H1 (cell line): Measurements from ENCODE around the gene CBS.
"Not testable (repeated sequence)": the region's sequence is repeated elsewhere in the genome, so short reads cannot be mapped to it uniquely, and the experiment has no call there.

ENCODE experiments used
- EP300 ChIP-seq, 2 experiments: IDR thresholded peaks; 1 replicate in 1 of 2; 2 replicates in 1 of 2; pipeline ENCODE4 v1.6.1; 2011 to 2012; ENCODE audit warnings: low read depth in 2 of 2, low read length in 2 of 2, mild to moderate bottlenecking in 2 of 2, borderline replicate concordance in 1 of 2, inconsistent platforms in 1 of 2, moderate library complexity in 1 of 2
- EZH2 ChIP-seq: fragments of 200-600 bp; sonication (generic); IDR thresholded peaks from 2 replicates; pipeline ENCODE4 v1.7.1; 2012; ENCODE audit warnings: low read depth, mild to moderate bottlenecking, moderate library complexity, low read length, inconsistent platforms; ENCODE audit not compliant: severe bottlenecking
- KDM1A ChIP-seq: fragments of 200-600, 300-600 bp; sonication (generic); IDR thresholded peaks from 2 replicates; pipeline ENCODE4 v1.7.1; 2016; ENCODE audit warnings: mild to moderate bottlenecking, low read length, borderline replicate concordance
- MAX ChIP-seq: IDR thresholded peaks from 2 replicates; pipeline ENCODE4 v1.6.1; 2012; ENCODE audit warnings: inconsistent platforms
- POLR2A ChIP-seq, 2 experiments: IDR thresholded peaks; 1 replicate in 1 of 2; 2 replicates in 1 of 2; pipeline ENCODE4 v1.6.1; 2011; ENCODE audit warnings: low read depth in 2 of 2, low read length in 2 of 2, mild to moderate bottlenecking in 2 of 2; ENCODE audit errors: control extremely low read depth in 1 of 2
- SIRT6 ChIP-seq: IDR thresholded peaks from one replicate; pipeline ENCODE4 v1.7.1; 2012; ENCODE audit warnings: low read length, inconsistent platforms
- USF2 ChIP-seq: IDR thresholded peaks from 2 replicates; pipeline ENCODE4 v1.6.1; 2011; ENCODE audit warnings: low read length, improper control_type of control experiment
- YY1 ChIP-seq: IDR thresholded peaks from 2 replicates; pipeline ENCODE4 v1.6.1; 2011; ENCODE audit warnings: low read depth, mild to moderate bottlenecking, low read length
- TF ChIP-seq, protein P1 (sequence below), 3 experiments: IDR thresholded peaks; 1 replicate in 2 of 3; 2 replicates in 1 of 3; pipeline versions ENCODE4 v1.5.1 to v1.6.1; 2011; ENCODE audit warnings: low read length in 3 of 3, mild to moderate bottlenecking in 3 of 3, inconsistent platforms in 2 of 3, low read depth in 1 of 3, moderate library complexity in 1 of 3; ENCODE audit not compliant: insufficient read depth in 1 of 3; ENCODE audit errors: control extremely low read depth in 1 of 3

- TF ChIP-seq, protein P1, sequence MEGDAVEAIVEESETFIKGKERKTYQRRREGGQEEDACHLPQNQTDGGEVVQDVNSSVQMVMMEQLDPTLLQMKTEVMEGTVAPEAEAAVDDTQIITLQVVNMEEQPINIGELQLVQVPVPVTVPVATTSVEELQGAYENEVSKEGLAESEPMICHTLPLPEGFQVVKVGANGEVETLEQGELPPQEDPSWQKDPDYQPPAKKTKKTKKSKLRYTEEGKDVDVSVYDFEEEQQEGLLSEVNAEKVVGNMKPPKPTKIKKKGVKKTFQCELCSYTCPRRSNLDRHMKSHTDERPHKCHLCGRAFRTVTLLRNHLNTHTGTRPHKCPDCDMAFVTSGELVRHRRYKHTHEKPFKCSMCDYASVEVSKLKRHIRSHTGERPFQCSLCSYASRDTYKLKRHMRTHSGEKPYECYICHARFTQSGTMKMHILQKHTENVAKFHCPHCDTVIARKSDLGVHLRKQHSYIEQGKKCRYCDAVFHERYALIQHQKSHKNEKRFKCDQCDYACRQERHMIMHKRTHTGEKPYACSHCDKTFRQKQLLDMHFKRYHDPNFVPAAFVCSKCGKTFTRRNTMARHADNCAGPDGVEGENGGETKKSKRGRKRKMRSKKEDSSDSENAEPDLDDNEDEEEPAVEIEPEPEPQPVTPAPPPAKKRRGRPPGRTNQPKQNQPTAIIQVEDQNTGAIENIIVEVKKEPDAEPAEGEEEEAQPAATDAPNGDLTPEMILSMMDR (IDR thresholded peaks at IDR 0.05; ENCODE audit: control extremely low read depth in 1 of 3, insufficient read depth in 1 of 3, low read depth in 1 of 3, low read length in 3 of 3) = not testable (repeated sequence)
- not testable (repeated sequence) for TF ChIP-seq POLR2A (IDR thresholded peaks at IDR 0.05; ENCODE audit: control extremely low read depth in 1 of 2, low read depth in 2 of 2, low read length in 2 of 2); SIRT6; MAX; KDM1A; YY1; EZH2; EP300 (IDR thresholded peaks at IDR 0.05; ENCODE audit: borderline replicate concordance in 1 of 2, low read depth in 2 of 2, low read length in 2 of 2); USF2
Measured at GRCh38 chr21:43066690-43067089, 8.9 kb downstream of the CBS start.
